HG03139 (cell line): ENCODE measurements around the gene LPAR2.
A peak's percentile ranks its signal among the peaks of the same experiment; 100 is the strongest.
"Not testable (repeated sequence)": the region's sequence is repeated elsewhere in the genome, so short reads cannot be mapped to it uniquely, and the experiment has no call there.

Experiments used
- ATAC-seq: cut with Tn5 transposase; IDR thresholded peaks from one replicate; pipeline ENCODE4 v1.9.1; 2021; ENCODE audit not compliant: unreplicated experiment

LPAR2 gene

GRCh38 chr19:19627621-19628500 is at the start of gene LPAR2:
LPAR2 (minus strand) TSS chr19:19628220; CDS start chr19:19627275, 945 bp downstream.
- ATAC-seq = peak; percentile 57

GRCh38 chr19:19677579-19677978 is 49.6 kb upstream of the LPAR2 start:
- no peak for ATAC-seq

GRCh38 chr19:19674315-19674714 is 46.3 kb upstream of the LPAR2 start:
- ATAC-seq = no peak

- no peak for ATAC-seq
These were observed 44.8 kb upstream of the LPAR2 start for GRCh38 chr19:19672816-19673215.

GRCh38 chr19:19670070-19670551 is 42.1 kb upstream of the LPAR2 start:
- ATAC-seq = no peak

- ATAC-seq = peak; percentile 51
These were observed 40.4 kb upstream of the LPAR2 start, which contains the start of gene ZNF101 for GRCh38 chr19:19668230-19669012. ZNF101 (plus strand) TSS chr19:19668839; CDS start chr19:19668964, 125 bp downstream.

- not testable (repeated sequence) for ATAC-seq
These were observed 37.5 kb upstream of the LPAR2 start for GRCh38 chr19:19665420-19665948.

GRCh38 chr19:19663256-19664120 is 35.5 kb upstream of the LPAR2 start, which contains the start of gene ATP13A1:
ATP13A1 (minus strand) TSS chr19:19663676; CDS start chr19:19663666, 10 bp downstream.
- ATAC-seq = peak; percentile 60

- no peak for ATAC-seq
These were observed 34.8 kb upstream of the LPAR2 start for GRCh38 chr19:19662871-19663255.

GRCh38 chr19:19662344-19662743 is 34.3 kb upstream of the LPAR2 start:
- no peak for ATAC-seq

- ATAC-seq = peak; percentile 32
These were observed 33.7 kb upstream of the LPAR2 start for GRCh38 chr19:19661675-19662251.

- ATAC-seq = no peak
These were observed 33.2 kb upstream of the LPAR2 start for GRCh38 chr19:19661141-19661674.

GRCh38 chr19:19659646-19660245 is 31.7 kb upstream of the LPAR2 start:
- no peak for ATAC-seq

GRCh38 chr19:19657397-19657783 is 29.4 kb upstream of the LPAR2 start:
- no peak for ATAC-seq

GRCh38 chr19:19656451-19657396 is 28.7 kb upstream of the LPAR2 start:
- ATAC-seq = no peak

GRCh38 chr19:19655641-19656343 is 27.8 kb upstream of the LPAR2 start:
- ATAC-seq = no peak

- ATAC-seq = no peak
These were observed 27.1 kb upstream of the LPAR2 start for GRCh38 chr19:19655051-19655594.
